Mesendoderm (in vitro differentiated cells): ENCODE data around the gene ELAVL2.

ENCODE experiments used
- DNase-seq: peaks from one replicate; pipeline ENCODE4 v3.0.0; 2013
- H2AK5ac ChIP-seq: 2 replicates; pipeline ENCODE4 v1.6.1; 2013; ENCODE audit warnings: low read length, inconsistent platforms
- H2BK120ac ChIP-seq: 2 replicates; pipeline ENCODE4 v1.6.1; 2013; ENCODE audit warnings: low read depth, mild to moderate bottlenecking, low read length, moderate library complexity, mixed read lengths
- H2BK15ac ChIP-seq: replicated peaks from 2 replicates; pipeline ENCODE4 v1.6.1; 2013; ENCODE audit warnings: low read depth, mild to moderate bottlenecking, moderate library complexity
- H2BK5ac ChIP-seq: 2 replicates; pipeline ENCODE4 v1.6.1; 2013; ENCODE audit warnings: low read length, inconsistent platforms
- H3K18ac ChIP-seq: 2 replicates; pipeline ENCODE4 v1.6.1; 2013; ENCODE audit warnings: mild to moderate bottlenecking, low read length, mixed read lengths
- H3K23ac ChIP-seq: one replicate; pipeline ENCODE4 v1.6.1; 2013; ENCODE audit warnings: low read length
- H3K27ac ChIP-seq: 2 replicates; pipeline ENCODE4 v1.5.1; 2013; ENCODE audit warnings: low read depth, mild to moderate bottlenecking, inconsistent platforms, low read length, moderate library complexity
- H3K27me3 ChIP-seq: 2 replicates; pipeline ENCODE4 v1.6.1; 2013; ENCODE audit warnings: low read length, control low read depth, mild to moderate bottlenecking, inconsistent platforms; ENCODE audit not compliant: insufficient read depth, poor library complexity
- H3K36me3 ChIP-seq: 2 replicates; pipeline ENCODE4 v1.6.1; 2013; ENCODE audit warnings: low read length, inconsistent platforms; ENCODE audit not compliant: control insufficient read depth, insufficient read depth
- H3K4ac ChIP-seq: one replicate; pipeline ENCODE4 v1.6.1; 2013; ENCODE audit warnings: low read depth, mild to moderate bottlenecking, low read length, moderate library complexity
- H3K4me1 ChIP-seq: 2 replicates; pipeline ENCODE4 v1.6.1; 2013; ENCODE audit warnings: low read depth, low read length, inconsistent platforms; ENCODE audit not compliant: control insufficient read depth
- H3K4me2 ChIP-seq: 2 replicates; pipeline ENCODE4 v1.6.1; 2013; ENCODE audit warnings: low read length
- H3K4me3 ChIP-seq: 2 replicates; pipeline ENCODE4 v1.5.1; 2013; ENCODE audit warnings: mild to moderate bottlenecking, low read length
- H3K56ac ChIP-seq: one replicate; pipeline ENCODE4 v1.6.1; 2013; ENCODE audit warnings: low read length
- H3K79me1 ChIP-seq: 2 replicates; pipeline ENCODE4 v1.6.1; 2013; ENCODE audit warnings: low read length, inconsistent platforms
- H3K79me2 ChIP-seq: 2 replicates; pipeline ENCODE4 v1.6.1; 2013; ENCODE audit warnings: mild to moderate bottlenecking, low read length; ENCODE audit not compliant: control insufficient read depth, insufficient read depth
- H3K9ac ChIP-seq: 2 replicates; pipeline ENCODE4 v1.6.1; 2013; ENCODE audit warnings: low read length, inconsistent platforms
- H4K5ac ChIP-seq: one replicate; pipeline ENCODE4 v1.6.1; 2013; ENCODE audit warnings: low read length
- H4K8ac ChIP-seq: one replicate; pipeline ENCODE4 v1.6.1; 2013; ENCODE audit warnings: low read depth, mild to moderate bottlenecking, control low read depth, low read length, moderate library complexity
- WGBS: extraction: QIAGEN DNeasy Blood & Tissue Kit; methylation state at CpG from one replicate; pipeline ENCODE4 v1.1.7; 2013; ENCODE audit warnings: low lambda C conversion rate, missing lambda C conversion rate; ENCODE audit not compliant: insufficient coverage; ENCODE audit errors: extremely low coverage; 5-methylcytosine and 5-hydroxymethylcytosine counted together

The ELAVL2 gene

DNA sequence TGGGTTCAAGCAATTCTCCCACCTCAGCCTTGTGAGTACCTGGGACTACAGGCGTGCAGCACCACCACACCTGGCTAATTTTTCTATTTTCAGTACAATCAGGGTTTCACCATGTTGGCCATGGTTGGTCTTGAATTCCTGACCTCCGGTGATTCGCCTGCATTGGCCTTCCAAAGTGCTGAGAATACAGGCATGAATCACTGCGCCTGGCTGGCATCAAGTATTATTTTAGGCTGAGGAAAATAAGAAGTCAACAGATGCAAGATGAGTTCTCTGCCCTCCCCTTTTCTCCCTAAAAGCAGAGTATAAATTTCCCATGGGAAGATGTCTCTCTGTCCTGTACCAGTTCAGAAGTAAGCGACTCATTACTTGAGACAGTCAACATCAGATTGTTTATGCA, 71.5 kb downstream of the ELAVL2 start:
- Histone ChIP-seq H2BK5ac (no peak overlapping the region), H3K56ac (no peak overlapping the region), H3K4me1 (no peaks in the 10 kb centered on the region), H4K5ac (no peak overlapping the region), H3K4me3 (no peak overlapping the region), H3K36me3 (no peaks in the 10 kb centered on the region), H3K4ac (no peak overlapping the region), H3K18ac (no peak overlapping the region), H3K4me2 (no peak overlapping the region), H2AK5ac (no peak overlapping the region), H3K79me1 (no peaks in the 10 kb centered on the region), H3K27me3 (no peaks in the 10 kb centered on the region), H2BK120ac (no peak overlapping the region), H3K79me2 (no peaks in the 10 kb centered on the region), H3K27ac (no peak overlapping the region), H3K9ac (no peak overlapping the region), H2BK15ac (no peak overlapping the region), H3K23ac (no peak overlapping the region), H4K8ac (no peak overlapping the region)
- no peak for DNase-seq
- WGBS = no CpG with 5 or more reads among the region's 5 CpGs

DNA sequence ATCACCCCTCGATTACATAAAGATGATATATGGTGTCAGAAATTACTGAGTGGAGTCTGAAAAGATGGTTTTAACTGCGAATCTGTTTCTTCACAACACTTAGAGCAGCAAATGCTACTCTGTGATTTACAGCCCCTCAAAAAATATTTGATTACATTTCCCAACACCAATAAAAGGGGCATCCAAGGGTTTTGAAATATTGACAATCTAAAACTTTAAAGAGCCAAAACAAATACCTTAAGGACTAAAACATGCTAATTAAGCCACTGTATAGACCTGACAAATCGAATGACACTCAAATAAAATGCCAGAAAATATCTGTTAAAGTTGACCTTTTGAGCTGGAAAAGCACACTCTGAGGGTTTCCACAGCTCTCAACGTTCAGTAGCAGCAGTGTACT, 73.2 kb downstream of the ELAVL2 start:
- H4K8ac ChIP-seq = no peak overlapping the region
- no peaks in the 10 kb centered on the region for H3K27me3 ChIP-seq
- H3K27ac ChIP-seq = no peak overlapping the region
- H2AK5ac ChIP-seq = no peak overlapping the region
- no peak for DNase-seq
- no peak overlapping the region for H2BK15ac ChIP-seq
- H3K9ac ChIP-seq = no peak overlapping the region
- WGBS = no CpG with 5 or more reads among the region's 4 CpGs
- H3K56ac ChIP-seq = no peak overlapping the region
- H4K5ac ChIP-seq = no peak overlapping the region
- H3K79me2 ChIP-seq = no peaks in the 10 kb centered on the region
- no peak overlapping the region for H3K4ac ChIP-seq
- no peaks in the 10 kb centered on the region for H3K4me1 ChIP-seq
- H2BK5ac ChIP-seq = no peak overlapping the region
- H3K18ac ChIP-seq = no peak overlapping the region
- no peak overlapping the region for H3K23ac ChIP-seq
- H3K79me1 ChIP-seq = no peaks in the 10 kb centered on the region
- H3K4me3 ChIP-seq = no peak overlapping the region
- H3K36me3 ChIP-seq = no peaks in the 10 kb centered on the region
- H2BK120ac ChIP-seq = no peak overlapping the region
- H3K4me2 ChIP-seq = no peak overlapping the region

DNA sequence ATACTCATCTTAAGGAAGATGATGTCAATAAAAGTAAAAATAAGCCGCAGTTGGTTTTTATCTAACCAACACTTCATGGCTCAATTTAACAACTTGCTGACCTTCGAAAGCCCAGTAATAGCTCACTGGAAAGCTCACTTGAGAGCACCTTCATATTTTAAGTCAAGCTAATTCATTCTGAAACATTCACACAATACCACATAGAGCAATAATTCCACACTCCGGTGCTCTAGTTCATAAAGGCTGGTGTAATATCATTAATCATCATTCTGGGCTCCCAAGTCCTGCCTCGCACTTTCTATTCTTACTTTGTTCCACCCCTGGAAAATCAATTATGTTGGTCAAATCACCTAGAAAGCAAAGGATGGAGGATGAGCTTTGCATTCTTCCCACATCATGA, 74.4 kb downstream of the ELAVL2 start:
- Histone ChIP-seq H3K36me3 (no peaks in the 10 kb centered on the region), H2AK5ac (no peak overlapping the region), H2BK5ac (no peak overlapping the region), H3K9ac (no peak overlapping the region), H3K18ac (no peak overlapping the region), H3K79me1 (no peaks in the 10 kb centered on the region), H3K4ac (no peak overlapping the region), H3K27me3 (no peaks in the 10 kb centered on the region), H4K5ac (no peak overlapping the region), H2BK15ac (no peak overlapping the region), H3K4me2 (no peak overlapping the region), H3K23ac (no peak overlapping the region), H3K56ac (no peak overlapping the region), H3K4me3 (no peak overlapping the region), H3K79me2 (no peaks in the 10 kb centered on the region), H2BK120ac (no peak overlapping the region), H3K4me1 (peaks cover 3% of the 10 kb centered on the region), H3K27ac (no peak overlapping the region), H4K8ac (no peak overlapping the region)
- WGBS = no CpG with 5 or more reads among the region's 4 CpGs
- DNase-seq = no peak

DNA sequence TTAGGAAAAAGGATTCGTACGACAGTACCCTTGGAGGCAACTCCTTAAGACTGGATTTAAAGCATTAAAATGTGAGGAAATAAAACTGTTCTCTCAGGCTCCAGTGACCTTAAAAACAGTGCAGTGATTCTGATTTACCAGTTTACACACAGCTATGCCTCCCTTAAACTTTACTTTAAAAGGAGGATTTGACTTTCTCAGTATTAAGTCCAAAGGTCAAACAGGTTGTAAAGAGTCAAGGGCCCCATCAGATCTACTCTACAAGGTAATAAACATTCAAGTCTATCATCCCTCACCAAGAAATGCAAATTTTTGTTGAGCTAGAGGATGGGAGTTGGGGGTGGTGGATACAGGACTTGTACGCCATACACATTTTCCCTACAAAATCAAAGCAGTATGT, 75.2 kb downstream of the ELAVL2 start:
- Histone ChIP-seq H3K27ac (no peak overlapping the region), H2BK15ac (no peak overlapping the region), H3K4ac (no peak overlapping the region), H3K36me3 (no peaks in the 10 kb centered on the region), H3K27me3 (no peaks in the 10 kb centered on the region), H3K4me1 (peaks cover 4% of the 10 kb centered on the region), H2BK120ac (no peak overlapping the region), H3K9ac (no peak overlapping the region), H3K79me2 (no peaks in the 10 kb centered on the region), H2BK5ac (no peak overlapping the region), H3K23ac (no peak overlapping the region), H3K4me2 (no peak overlapping the region), H3K56ac (no peak overlapping the region), H3K4me3 (no peak overlapping the region), H3K18ac (no peak overlapping the region), H4K8ac (no peak overlapping the region), H3K79me1 (no peaks in the 10 kb centered on the region), H2AK5ac (no peak overlapping the region), H4K5ac (no peak overlapping the region)
- no peak for DNase-seq
- WGBS = no CpG with 5 or more reads among the region's 3 CpGs

DNA sequence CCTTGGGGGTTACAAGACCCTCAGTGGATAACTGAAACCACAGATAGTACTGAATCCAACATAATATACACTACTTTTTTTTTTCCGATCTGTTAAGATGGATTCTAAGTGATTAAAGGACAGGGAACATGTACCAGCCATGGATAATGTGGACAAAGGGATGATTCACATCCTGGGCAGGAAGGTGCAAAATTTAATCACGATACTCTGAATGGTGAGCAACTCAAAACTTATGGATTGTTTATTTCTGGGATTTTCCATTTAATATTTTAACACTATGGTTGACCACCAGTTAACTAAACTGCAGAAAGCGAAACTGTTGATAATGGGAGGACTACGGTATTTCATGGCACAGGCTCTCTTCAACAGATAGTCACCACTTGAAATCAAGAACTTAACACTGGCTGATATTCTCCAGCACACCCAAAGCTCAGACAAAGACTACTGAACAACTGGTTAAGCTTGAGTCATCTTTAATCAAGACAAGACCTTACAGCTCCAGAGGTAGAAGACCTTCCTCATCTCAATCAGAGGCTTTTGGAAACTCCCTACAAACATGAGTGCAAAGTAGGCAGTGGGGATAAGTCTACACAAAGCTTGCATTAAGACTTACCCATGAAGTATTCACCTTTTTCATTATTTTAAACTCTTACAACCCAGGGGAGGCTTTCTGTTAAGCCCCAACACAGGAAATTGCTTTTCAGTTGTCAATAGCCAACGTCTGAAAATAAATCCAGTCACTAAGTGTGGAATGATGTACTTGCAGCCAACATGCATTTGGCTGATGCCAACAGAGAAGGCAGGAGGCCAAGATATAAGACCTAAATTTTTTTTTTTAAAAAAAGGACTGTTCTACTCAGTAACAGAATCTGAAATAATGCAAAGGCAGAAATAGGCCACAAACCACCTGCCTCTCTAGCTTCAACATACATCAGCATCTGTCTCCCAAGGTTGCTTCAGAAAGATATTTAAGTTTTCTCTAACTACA, 78.7 kb downstream of the ELAVL2 start:
- H3K4me1 ChIP-seq = peaks cover 6% of the 10 kb centered on the region
- H3K4me2 ChIP-seq = no peak overlapping the region
- no peak overlapping the region for H4K8ac ChIP-seq
- peak overlapping the region; percentile 52 for H3K4ac ChIP-seq
- H3K56ac ChIP-seq = peak overlapping the region; percentile 62
- peak overlapping the region; percentile 68 for H3K18ac ChIP-seq
- no peaks in the 10 kb centered on the region for H3K36me3 ChIP-seq
- H2BK15ac ChIP-seq = no peak overlapping the region
- no peak overlapping the region for H3K27ac ChIP-seq
- H2AK5ac ChIP-seq = peak overlapping the region; percentile 86
- H3K23ac ChIP-seq = no peak overlapping the region
- no CpG with 5 or more reads among the region's 5 CpGs for WGBS
- H3K79me2 ChIP-seq = peaks cover 4% of the 10 kb centered on the region
- no peak overlapping the region for H3K4me3 ChIP-seq
- H2BK120ac ChIP-seq = no peak overlapping the region
- no peak overlapping the region for H3K9ac ChIP-seq
- H3K79me1 ChIP-seq = no peaks in the 10 kb centered on the region
- DNase-seq = no peak
- no peak overlapping the region for H4K5ac ChIP-seq
- no peaks in the 10 kb centered on the region for H3K27me3 ChIP-seq
- peak overlapping the region; percentile 78 for H2BK5ac ChIP-seq
